Cardiac muscle cell (in vitro differentiated cells and primary cell): ENCODE data around the gene PCDH1. TPM values are rescaled to one million over a fixed set of nuclear protein-coding genes. Genes with fewer than 3 reads are reported as not detected.
A peak's percentile ranks its signal among the peaks of the same experiment; 100 is the strongest.

Source experiments
- DNase-seq, 2 donors: peaks; one replicate each; pipeline versions ENCODE4 v3.0.0 to v3.0.0-alpha.2; 2010 to 2017; ENCODE audit warnings: low read depth in 1 of 2, low spot score in 1 of 2
- H3K27ac ChIP-seq: fragments of 200-600 bp; sonication (generic); 2 replicates; pipeline ENCODE4 v1.5.1; 2016
- H3K27me3 ChIP-seq: fragments of 200-600 bp; sonication (generic); 2 replicates; pipeline ENCODE4 v1.6.0; 2016; ENCODE audit warnings: control low read depth
- H3K36me3 ChIP-seq: fragments of 200-600 bp; sonication (generic); 2 replicates; pipeline ENCODE4 v1.5.1; 2016; ENCODE audit warnings: control low read depth
- H3K4me1 ChIP-seq: fragments of 200-600 bp; sonication (generic); 2 replicates; pipeline ENCODE4 v1.8.1; 2017; ENCODE audit warnings: low read depth, mild to moderate bottlenecking, mixed run types
- H3K4me3 ChIP-seq: fragments of 200-600 bp; sonication (generic); 2 replicates; pipeline ENCODE4 v1.5.1; 2016; ENCODE audit warnings: mild to moderate bottlenecking
- H3K9me3 ChIP-seq: fragments of 200-600 bp; sonication (generic); 2 replicates; pipeline ENCODE4 v1.5.1; 2017; ENCODE audit warnings: low read depth, mild to moderate bottlenecking, control low read depth
- CTCF ChIP-seq: IDR thresholded peaks from 2 replicates; pipeline ENCODE4 v1.5.1; 2012; ENCODE audit warnings: low read depth, mild to moderate bottlenecking, low read length
- polyA plus RNA-seq: library from polyadenylated mRNA; unstranded; fragments of >200 nt; fragmentation: Nextera tagmentation; extraction: Ambion mirVana; gene quantifications from 2 replicates; pipeline ENCODE4 v1.2.1, GENCODE V29; 2016
- total RNA-seq: library from RNA; depleted of rRNA; stranded (reverse); fragments of >200 nt; gene quantifications from 2 replicates; pipeline ENCODE4 v1.2.3, GENCODE V29; 2016

The PCDH1 gene
- total and polyA plus RNA-seq, 2 experiments from 2014 or later, result 0.63 to 0.77 TPM

- Histone ChIP-seq H3K9me3 (no peaks in the 10 kb centered on the region), H3K4me1 (no peaks in the 10 kb centered on the region), H3K36me3 (no peaks in the 10 kb centered on the region), H3K27ac (no peak overlapping the region), H3K4me3 (no peak overlapping the region), H3K27me3 (peaks cover 21% of the 10 kb centered on the region)
- no peak for TF ChIP-seq CTCF
- DNase-seq, result no peak
Measured at GRCh38 chr5:141815796-141816180, 62.4 kb downstream of the PCDH1 start.

GRCh38 chr5:141815051-141815795 is 63.0 kb downstream of the PCDH1 start:
- H3K36me3 ChIP-seq, result no peaks in the 10 kb centered on the region
- no peaks in the 10 kb centered on the region for H3K9me3 ChIP-seq
- no peak for TF ChIP-seq CTCF
- H3K27ac ChIP-seq, result no peak overlapping the region
- H3K4me3 ChIP-seq, result no peak overlapping the region
- H3K4me1 ChIP-seq, result no peaks in the 10 kb centered on the region
- no peak for DNase-seq
- H3K27me3 ChIP-seq, result peaks cover 27% of the 10 kb centered on the region

- Histone ChIP-seq H3K36me3 (no peaks in the 10 kb centered on the region), H3K4me1 (no peaks in the 10 kb centered on the region), H3K27ac (no peak overlapping the region), H3K4me3 (no peak overlapping the region), H3K9me3 (no peaks in the 10 kb centered on the region), H3K27me3 (peaks cover 36% of the 10 kb centered on the region)
- DNase-seq, result peak; percentile 49 to 70
- peak; percentile 81 for TF ChIP-seq CTCF
Measured at GRCh38 chr5:141814064-141814964, 63.9 kb downstream of the PCDH1 start.

GRCh38 chr5:141812512-141812911 is 65.7 kb downstream of the PCDH1 start:
- peaks cover 36% of the 10 kb centered on the region for H3K27me3 ChIP-seq
- no peaks in the 10 kb centered on the region for H3K9me3 ChIP-seq
- TF ChIP-seq CTCF, result no peak
- DNase-seq, result no peak
- no peaks in the 10 kb centered on the region for H3K4me1 ChIP-seq
- no peaks in the 10 kb centered on the region for H3K36me3 ChIP-seq
- no peak overlapping the region for H3K4me3 ChIP-seq
- no peak overlapping the region for H3K27ac ChIP-seq

GRCh38 chr5:141811287-141812155 is 66.7 kb downstream of the PCDH1 start:
- peak in 1 of 2 donors; percentile 50 for DNase-seq
- Histone ChIP-seq H3K9me3 (no peaks in the 10 kb centered on the region), H3K36me3 (no peaks in the 10 kb centered on the region), H3K4me1 (no peaks in the 10 kb centered on the region), H3K4me3 (no peak overlapping the region), H3K27me3 (peaks cover 36% of the 10 kb centered on the region), H3K27ac (no peak overlapping the region)
- peak; percentile 76 for TF ChIP-seq CTCF
